Prostate gland (tissue), 2 donors: Measurements from ENCODE around the gene WBP2NL.

Source experiments
- POLR2A ChIP-seq: fragments of 450-650 bp; IDR thresholded peaks from one replicate; pipeline ENCODE4 v1.6.1; 2016; ENCODE audit warnings: antibody characterized with exemption, mild to moderate bottlenecking
- POLR2AphosphoS5 ChIP-seq: sonication (generic); formaldehyde crosslinking; IDR thresholded peaks from one replicate; pipeline ENCODE4 v1.6.1; 2017; ENCODE audit warnings: antibody characterized with exemption
- TF ChIP-seq, protein P1 (sequence below), 4 experiments: fragments of 200-600 bp in 2 of 4; fragments of 450-650 bp in 2 of 4; sonication (generic) in 2 of 4; IDR thresholded peaks; 1 replicate in 3 of 4; 2 replicates in 1 of 4; pipeline ENCODE4 v1.5.1; 2016 to 2019; ENCODE audit warnings: antibody characterized with exemption in 4 of 4, mild to moderate bottlenecking in 2 of 4, moderate library complexity in 2 of 4

DNA sequence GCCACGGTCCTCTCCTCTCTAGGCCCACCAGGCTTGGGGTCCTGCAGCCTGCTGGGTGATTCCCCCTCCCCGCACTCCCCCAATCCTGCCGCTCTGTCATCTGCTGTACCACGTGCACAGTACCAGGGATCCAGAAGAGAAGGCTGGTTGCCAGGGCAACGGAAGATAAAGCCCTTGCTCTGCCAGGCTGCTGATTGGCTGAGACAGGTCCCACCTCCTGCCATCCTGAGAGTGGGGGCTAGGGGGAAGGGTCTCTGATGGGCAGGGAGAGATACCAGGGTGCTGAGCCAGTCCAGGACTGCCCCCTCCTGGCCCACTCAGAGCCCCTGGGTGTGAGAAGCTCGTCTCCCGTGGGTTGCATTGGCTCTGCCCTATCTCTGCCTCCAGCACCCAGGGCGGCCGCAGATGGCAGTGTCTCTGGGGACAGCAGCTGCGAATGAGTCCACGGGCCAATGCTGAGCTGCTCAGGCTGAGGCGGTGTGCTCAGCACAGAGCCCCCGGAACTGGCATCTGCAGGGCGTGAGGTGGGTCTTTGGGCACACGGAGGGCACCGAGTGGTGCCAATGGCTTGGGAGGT lies 46.6 kb upstream of the WBP2NL start, which contains the start of gene SMIM45:
- TF ChIP-seq, protein P1, sequence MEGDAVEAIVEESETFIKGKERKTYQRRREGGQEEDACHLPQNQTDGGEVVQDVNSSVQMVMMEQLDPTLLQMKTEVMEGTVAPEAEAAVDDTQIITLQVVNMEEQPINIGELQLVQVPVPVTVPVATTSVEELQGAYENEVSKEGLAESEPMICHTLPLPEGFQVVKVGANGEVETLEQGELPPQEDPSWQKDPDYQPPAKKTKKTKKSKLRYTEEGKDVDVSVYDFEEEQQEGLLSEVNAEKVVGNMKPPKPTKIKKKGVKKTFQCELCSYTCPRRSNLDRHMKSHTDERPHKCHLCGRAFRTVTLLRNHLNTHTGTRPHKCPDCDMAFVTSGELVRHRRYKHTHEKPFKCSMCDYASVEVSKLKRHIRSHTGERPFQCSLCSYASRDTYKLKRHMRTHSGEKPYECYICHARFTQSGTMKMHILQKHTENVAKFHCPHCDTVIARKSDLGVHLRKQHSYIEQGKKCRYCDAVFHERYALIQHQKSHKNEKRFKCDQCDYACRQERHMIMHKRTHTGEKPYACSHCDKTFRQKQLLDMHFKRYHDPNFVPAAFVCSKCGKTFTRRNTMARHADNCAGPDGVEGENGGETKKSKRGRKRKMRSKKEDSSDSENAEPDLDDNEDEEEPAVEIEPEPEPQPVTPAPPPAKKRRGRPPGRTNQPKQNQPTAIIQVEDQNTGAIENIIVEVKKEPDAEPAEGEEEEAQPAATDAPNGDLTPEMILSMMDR (IDR thresholded peaks at IDR 0.05) = no peak
- TF ChIP-seq POLR2A = no peak
- TF ChIP-seq POLR2AphosphoS5 = no peak
